Prostate gland (tissue), 2 donors: ENCODE results near the gene IGSF23.

Experiments
- CTCF ChIP-seq, 4 experiments: fragments of 200-600 bp in 2 of 4; fragments of 450-650 bp in 2 of 4; sonication (generic) in 2 of 4; IDR thresholded peaks; 1 replicate in 3 of 4; 2 replicates in 1 of 4; pipeline ENCODE4 v1.5.1; 2016 to 2019; ENCODE audit warnings: antibody characterized with exemption in 4 of 4, mild to moderate bottlenecking in 2 of 4, moderate library complexity in 2 of 4
- POLR2AphosphoS5 ChIP-seq: sonication (generic); formaldehyde crosslinking; IDR thresholded peaks from one replicate; pipeline ENCODE4 v1.6.1; 2017; ENCODE audit warnings: antibody characterized with exemption

GRCh38 chr19:44634785-44635184 lies 21.4 kb downstream of the IGSF23 start:
- TF ChIP-seq CTCF (IDR thresholded peaks at IDR 0.05) (no peak), POLR2AphosphoS5 (no peak)
